Stimulated activated CD4-positive, alpha-beta T cell treated with anti-CD3 and anti-CD28 coated beads, Interleukin-2, amount 100 ng/mL, for 4 hours (primary cell): ENCODE results near the gene NOL4L.

Experiments
- DNase-seq: peaks from one replicate; pipeline ENCODE4 v3.0.0-alpha.2; 2020; ENCODE audit warnings: low read depth

Gene NOL4L

DNA sequence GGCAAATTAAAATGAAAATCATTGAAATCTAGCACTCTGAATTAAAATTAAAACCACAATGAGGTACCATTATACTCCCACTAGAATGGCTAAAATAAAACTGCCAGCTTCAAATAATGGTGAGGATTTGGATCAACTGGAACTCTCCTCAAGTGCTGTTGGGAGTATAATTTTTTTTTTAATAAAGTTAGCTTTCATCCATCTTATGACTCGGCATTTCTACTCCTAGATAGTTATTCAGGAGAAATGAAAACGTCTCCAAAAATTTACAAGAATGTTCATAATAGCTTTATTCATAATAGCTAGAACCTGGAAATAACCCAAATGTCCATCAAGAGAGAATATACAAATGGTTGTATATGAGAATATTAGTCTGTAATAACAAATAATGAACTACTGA, 163.8 kb downstream of the NOL4L start:
- no peak for DNase-seq

DNA sequence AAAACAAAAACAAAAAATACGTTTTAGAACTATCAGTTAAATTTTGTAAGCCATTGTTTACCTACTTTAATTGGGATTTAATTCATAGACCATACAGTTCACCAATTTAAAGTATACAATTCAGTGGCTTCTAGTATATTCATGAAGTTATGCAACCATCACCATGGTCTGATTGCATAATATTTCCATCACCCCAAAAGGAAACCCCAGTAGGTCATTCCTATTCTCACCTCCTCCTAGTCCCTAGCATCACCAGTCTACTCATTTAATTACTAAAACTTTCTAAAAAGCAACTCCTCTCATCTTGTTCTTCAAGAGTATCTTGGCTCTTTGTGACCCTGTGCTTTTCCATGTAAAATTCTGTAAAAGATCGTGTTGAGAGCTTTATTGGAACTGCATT, 166.8 kb downstream of the NOL4L start:
- no peak for DNase-seq

DNA sequence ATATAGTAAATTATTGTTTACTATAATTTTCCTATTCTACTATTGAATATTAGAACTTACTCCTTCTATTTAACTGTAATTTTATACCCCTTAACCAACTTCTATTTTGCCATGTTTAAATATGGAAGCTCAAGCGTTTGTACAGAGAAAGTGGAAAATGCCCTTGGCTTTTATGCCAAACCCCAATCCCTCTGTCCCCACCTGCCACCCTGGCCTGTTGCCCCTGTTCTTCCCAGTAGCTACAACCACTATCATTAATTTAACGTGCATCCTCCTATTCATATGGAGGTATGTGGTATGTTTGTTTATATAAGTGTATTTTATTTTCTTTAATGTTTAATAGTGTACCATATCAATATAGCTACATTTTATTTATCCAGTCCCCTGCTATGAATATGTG, 168.9 kb downstream of the NOL4L start:
- DNase-seq, result no peak

GRCh38 chr20:32415494-32415893, 169.6 kb downstream of the NOL4L start:
- no peak for DNase-seq

- no peak for DNase-seq
Measured at GRCh38 chr20:32411955-32412706, 173.0 kb downstream of the NOL4L start.

GRCh38 chr20:32407131-32407750, 177.9 kb downstream of the NOL4L start:
- DNase-seq, result peak; percentile 64

GRCh38 chr20:32406701-32407100, 178.4 kb downstream of the NOL4L start:
- DNase-seq, result no peak

DNA sequence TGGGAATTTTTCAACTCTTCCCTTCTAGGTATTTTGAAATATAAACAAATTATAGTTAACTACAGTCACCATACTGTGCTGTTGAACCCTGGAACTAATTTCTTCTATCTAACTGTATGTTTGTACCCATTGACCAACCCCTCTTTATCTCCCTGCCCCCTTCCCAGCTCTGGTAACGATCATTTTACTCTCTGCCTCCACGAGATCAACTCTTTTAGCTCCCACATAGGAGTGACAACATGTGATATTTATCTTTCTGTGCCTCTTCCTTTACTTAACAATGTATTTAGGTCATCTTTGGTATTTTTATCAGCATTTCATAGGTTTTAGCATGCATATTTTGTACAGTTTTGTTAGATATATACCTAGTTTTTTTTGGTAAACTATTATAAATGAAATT, 181.1 kb downstream of the NOL4L start:
- DNase-seq, result no peak

GRCh38 chr20:32400476-32400875, 184.7 kb downstream of the NOL4L start:
- no peak for DNase-seq

GRCh38 chr20:32397567-32398084, 187.5 kb downstream of the NOL4L start:
- no peak for DNase-seq

- no peak for DNase-seq
Measured at GRCh38 chr20:32396646-32397160, 188.4 kb downstream of the NOL4L start.

DNA sequence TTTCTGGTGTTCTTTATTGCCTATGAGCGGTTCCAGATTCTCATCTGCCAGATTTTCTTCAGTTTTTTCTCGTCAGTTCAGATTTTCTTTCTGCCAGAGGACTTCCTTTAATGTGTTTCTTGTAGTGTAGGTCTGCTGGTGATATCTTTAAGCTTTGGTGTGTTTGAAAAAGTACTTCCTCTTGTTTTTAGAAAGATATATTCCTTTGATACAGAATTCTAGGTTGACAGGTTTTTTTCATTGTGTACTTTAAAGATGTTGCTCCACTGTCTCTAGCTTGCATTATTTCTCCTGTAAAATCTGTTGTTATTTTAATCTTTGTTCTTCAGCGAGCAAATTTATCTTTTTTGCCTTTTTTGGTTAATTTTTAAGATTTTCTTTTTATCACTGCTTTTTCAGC, 190.1 kb downstream of the NOL4L start:
- DNase-seq, result no peak
